ENCODE data around the gene PUM2.

The PUM2 gene

DNA sequence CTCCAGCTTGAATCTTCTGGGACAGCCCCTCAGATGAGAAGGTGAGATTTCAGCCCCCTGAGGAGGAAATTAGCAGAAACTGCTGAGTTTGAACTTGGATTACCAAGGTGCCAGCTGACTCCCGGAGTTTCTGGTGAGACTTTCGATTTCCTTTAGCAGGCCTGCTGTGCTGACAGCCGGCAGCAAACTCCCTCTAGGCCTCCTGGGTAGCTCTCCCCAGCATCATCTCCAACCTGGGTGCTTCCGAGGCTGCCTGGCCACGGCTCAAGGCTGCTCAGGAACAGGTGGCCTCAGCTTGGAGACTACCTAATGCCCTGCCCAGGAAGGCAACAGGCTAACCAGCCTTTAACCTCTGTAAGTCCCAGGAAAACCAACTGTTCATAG lies 142.2 kb downstream of the PUM2 start:
- DNase-seq (ENCODE audit: low spot score): no peak
- POLR2A ChIA-PET (ENCODE audit: low non-redundant PET): interaction anchor here (0.6 to 0.7 kb wide), 2 partner anchors 9 to 100 kb away, joined by 3 to 4 read pairs; no protein-coding TSS in a partner anchor
- CTCF ChIA-PET: interaction anchor here (1.1 to 2.0 kb wide), 2 partner anchors 10 to 19 kb away, joined by 4 to 5 read pairs; no protein-coding TSS in a partner anchor
- peak overlapping the region; percentile 100 for H3K27ac ChIP-seq
- no peak for TF ChIP-seq CTCF (conservative IDR thresholded peaks at IDR 0.05; ENCODE audit: low read depth)

- DNase-seq (ENCODE audit: low spot score): no peak
- ChIA-PET POLR2A (ENCODE audit: low non-redundant PET) (interaction anchor here (1.4 to 1.5 kb wide), 2 partner anchors 12 to 16 kb away, joined by 3 to 6 read pairs; no protein-coding TSS in a partner anchor), CTCF (interaction anchor here (0.7 kb wide), 1 partner anchor 72 kb away, joined by 3 read pairs; no protein-coding TSS in a partner anchor)
- H3K27ac ChIP-seq: peak overlapping the region; percentile 100
- TF ChIP-seq CTCF (conservative IDR thresholded peaks at IDR 0.05; ENCODE audit: low read depth): no peak
Observed at GRCh38 chr2:20207051-20207450, 143.6 kb downstream of the PUM2 start.

GRCh38 chr2:20205915-20206524 lies 144.6 kb downstream of the PUM2 start:
- POLR2A ChIA-PET (ENCODE audit: low non-redundant PET): interaction anchor here (0.5 to 0.6 kb wide), 2 partner anchors 96 to 99 kb away, joined by 3 read pairs; no protein-coding TSS in a partner anchor
- peak overlapping the region; percentile 100 for H3K27ac ChIP-seq
- no peak for TF ChIP-seq CTCF (conservative IDR thresholded peaks at IDR 0.05; ENCODE audit: low read depth)
- CTCF ChIA-PET: interaction anchor here (0.6 to 1.2 kb wide), 6 partner anchors 18 to 88 kb away, joined by 3 to 4 read pairs (median 3); partner anchors contain the start of gene SDC1
- no peak for DNase-seq (ENCODE audit: low spot score)

DNA sequence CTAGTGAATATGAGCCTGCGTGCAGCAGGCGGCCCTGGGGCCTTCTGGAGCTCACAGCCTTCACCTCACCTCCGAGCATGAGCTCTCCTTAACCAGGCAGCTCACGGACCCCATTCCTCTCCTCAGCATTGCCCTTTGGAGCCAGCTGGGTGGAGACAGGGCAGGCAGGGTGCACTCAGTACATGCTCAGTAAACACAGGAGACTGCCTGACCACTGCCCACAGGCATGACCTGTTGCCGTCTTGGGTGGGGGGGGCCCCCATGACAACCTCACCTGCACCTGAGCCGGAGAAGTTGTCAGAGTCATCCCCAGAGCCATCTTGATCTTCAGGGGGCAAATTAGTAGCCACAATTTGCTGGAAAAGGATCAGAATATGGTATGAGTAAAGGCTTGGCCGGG lies 145.6 kb downstream of the PUM2 start:
- POLR2A ChIA-PET (ENCODE audit: low non-redundant PET): interaction anchor here (1.0 kb wide), 1 partner anchor 14 kb away, joined by 4 read pairs; no protein-coding TSS in a partner anchor
- TF ChIP-seq CTCF (conservative IDR thresholded peaks at IDR 0.05; ENCODE audit: low read depth): no peak
- no peak for DNase-seq (ENCODE audit: low spot score)

GRCh38 chr2:20203521-20204225 lies 147.0 kb downstream of the PUM2 start:
- CTCF ChIA-PET: interaction anchor here (0.9 to 3.1 kb wide), 7 partner anchors 9 to 248 kb away, joined by 3 to 10 read pairs (median 4); partner anchors contain the start of gene SDC1
- no peak for TF ChIP-seq CTCF (conservative IDR thresholded peaks at IDR 0.05; ENCODE audit: low read depth)
- peak overlapping the region; percentile 100 for H3K27ac ChIP-seq
- no peak for DNase-seq (ENCODE audit: low spot score)
- POLR2A ChIA-PET (ENCODE audit: low non-redundant PET): no interaction called here

More for the DNA sequence above, 145.6 kb downstream of the PUM2 start:
- peak overlapping the region; percentile 100 for H3K27ac ChIP-seq
- CTCF ChIA-PET: interaction anchor here (0.6 to 3.1 kb wide), 10 partner anchors 14 to 250 kb away, joined by 3 to 10 read pairs (median 4); partner anchors contain the start of gene SDC1

DNA sequence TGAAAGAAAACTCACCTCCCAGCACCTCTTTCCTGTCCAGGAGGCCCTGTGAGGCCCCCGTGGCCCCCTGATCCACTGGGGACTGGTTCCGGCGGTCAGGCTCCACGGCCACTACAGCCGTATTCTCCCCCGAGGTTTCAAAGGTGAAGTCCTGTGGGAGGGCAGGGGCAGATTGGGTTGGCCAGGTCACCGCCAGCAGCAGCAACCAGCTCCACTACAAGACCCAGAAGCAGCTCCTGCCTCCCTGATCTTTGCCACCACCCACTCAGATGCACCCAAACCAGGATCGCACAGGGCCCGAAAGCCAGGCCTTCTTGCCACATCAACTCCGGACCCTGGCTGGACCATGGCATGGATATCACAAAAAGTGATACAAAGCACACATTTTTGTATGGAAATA lies 147.6 kb downstream of the PUM2 start:
- ChIA-PET POLR2A (ENCODE audit: low non-redundant PET) (no interaction called here), CTCF (interaction anchor here (3.1 kb wide), 1 partner anchor 22 kb away, joined by 10 read pairs; the partner anchor contains the start of gene SDC1)
- no peak for DNase-seq (ENCODE audit: low spot score)
- H3K27ac ChIP-seq: peak overlapping the region; percentile 100
- TF ChIP-seq CTCF (conservative IDR thresholded peaks at IDR 0.05; ENCODE audit: low read depth): no peak
